ENCODE results near the gene TMC4. TPM values are rescaled to one million over a fixed set of nuclear protein-coding genes. Genes with fewer than 3 reads are reported as not detected.
"Not testable (repeated sequence)": the region's sequence is repeated elsewhere in the genome, so short reads cannot be mapped to it uniquely, and the experiment has no call there.

Gene TMC4
- polyA plus RNA-seq, 1 of the 3 experiments (the other 2 are of a cell fraction): 2.8 TPM

DNA sequence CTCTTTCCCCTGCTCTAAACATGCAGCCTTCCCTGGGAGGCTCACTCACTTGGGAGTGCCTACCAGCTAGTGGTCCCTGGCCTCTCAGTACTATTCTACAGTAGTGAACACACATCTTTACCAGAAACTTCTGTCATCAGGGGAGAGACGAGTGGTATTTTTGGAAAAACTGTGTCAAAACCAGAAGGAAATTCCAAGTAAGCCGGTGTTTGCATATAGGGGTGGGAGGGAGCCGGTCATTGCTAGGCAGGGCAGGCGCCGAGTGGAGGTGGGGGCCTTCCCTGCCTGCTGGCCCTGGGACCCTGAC, 34.7 kb upstream of the TMC4 start:
- Histone ChIP-seq H3K9me3 (no peaks in the 10 kb centered on the region), H3K4me3 (ENCODE audit: low read depth in 2 of 2, low read length in 1 of 2) (no peak overlapping the region), H3K27ac (ENCODE audit: low read depth in 2 of 2, low read length in 1 of 2) (no peak overlapping the region), H3K9ac (no peak overlapping the region), H3K4me2 (0 out of 2 replicates have a peak overlapping the region, but pooled peaks have one; percentile 43), H3K79me2 (ENCODE audit: insufficient read depth) (peaks cover 64% of the 10 kb centered on the region), H3K4me1 (ENCODE audit: control insufficient read depth in 1 of 2, insufficient read depth in 2 of 2, low read depth in 1 of 2, low read length in 1 of 2) (peaks cover 41 to 54% of the 10 kb centered on the region in 2 experiments), H4K20me1 (ENCODE audit: insufficient read depth) (peaks cover 89% of the 10 kb centered on the region), H3K9me2 (no peaks in the 10 kb centered on the region), H3F3A (replicated peaks; ENCODE audit: insufficient read depth) (peaks cover 68% of the 10 kb centered on the region), H3K27me3 (ENCODE audit: insufficient read depth) (no peaks in the 10 kb centered on the region), H3K36me3 (replicated peaks in 1 of 2; ENCODE audit: control insufficient read depth in 1 of 2, insufficient read depth in 2 of 2, low read length in 1 of 2) (peaks cover 51 to 58% of the 10 kb centered on the region in 2 experiments), H2AFZ (ENCODE audit: low read depth) (no peak overlapping the region)
- no peak for TF ChIP-seq EP300 (IDR thresholded peaks at IDR 0.05; ENCODE audit: borderline replicate concordance in 1 of 2, low read depth in 1 of 2, low read length in 1 of 2)
- POLR2A ChIA-PET: interaction anchor here (0.9 kb wide), 1 partner anchor 16 kb away, joined by 3 read pairs; the partner anchor contains the start of gene LILRB3
- CTCF ChIA-PET: no interaction called here
- 91% methylated on average over 5 of the region's 5 CpGs for WGBS (ENCODE audit: low lambda C conversion rate)
- no peak for DNase-seq

DNA sequence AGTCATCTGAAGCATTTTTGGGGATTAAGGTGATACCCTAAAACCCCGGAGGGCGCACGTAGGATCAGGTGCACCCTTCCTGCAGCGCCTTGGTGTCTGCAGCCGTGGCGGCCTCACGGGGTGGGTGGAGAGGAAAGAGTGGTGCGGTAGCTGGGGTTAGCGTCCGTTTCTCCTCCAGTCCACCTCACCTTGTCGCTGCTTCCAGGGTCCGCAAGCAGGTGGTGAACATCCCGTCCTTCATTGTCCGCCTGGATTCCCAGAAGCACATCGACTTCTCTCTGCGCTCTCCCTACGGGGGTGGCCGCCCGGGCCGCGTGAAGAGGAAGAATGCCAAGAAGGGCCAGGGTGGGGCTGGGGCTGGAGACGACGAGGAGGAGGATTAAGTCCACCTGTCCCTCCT, 34.2 kb upstream of the TMC4 start:
- H3K79me2 ChIP-seq (ENCODE audit: insufficient read depth): peaks cover 68% of the 10 kb centered on the region
- DNase-seq; H3K9me2 ChIP-seq; CTCF ChIA-PET; H3K4me3 ChIP-seq (ENCODE audit: low read depth in 2 of 2, low read length in 1 of 2); POLR2A ChIA-PET; H3K27ac ChIP-seq (ENCODE audit: low read depth in 2 of 2, low read length in 1 of 2); H3K27me3 ChIP-seq (ENCODE audit: insufficient read depth); H3K9ac ChIP-seq; H3K9me3 ChIP-seq; H2AFZ ChIP-seq (ENCODE audit: low read depth); H3K4me2 ChIP-seq: not testable (repeated sequence)
- peaks cover 55 to 62% of the 10 kb centered on the region in 2 experiments for H3K36me3 ChIP-seq (replicated peaks in 1 of 2; ENCODE audit: control insufficient read depth in 1 of 2, insufficient read depth in 2 of 2, low read length in 1 of 2)
- peaks cover 72% of the 10 kb centered on the region for H3F3A ChIP-seq (replicated peaks; ENCODE audit: insufficient read depth)
- 90% methylated on average over 23 of the region's 23 CpGs for WGBS (ENCODE audit: low lambda C conversion rate)
- peaks cover 45 to 56% of the 10 kb centered on the region in 2 experiments for H3K4me1 ChIP-seq (ENCODE audit: control insufficient read depth in 1 of 2, insufficient read depth in 2 of 2, low read depth in 1 of 2, low read length in 1 of 2)
- peaks cover 94% of the 10 kb centered on the region for H4K20me1 ChIP-seq (ENCODE audit: insufficient read depth)

DNA sequence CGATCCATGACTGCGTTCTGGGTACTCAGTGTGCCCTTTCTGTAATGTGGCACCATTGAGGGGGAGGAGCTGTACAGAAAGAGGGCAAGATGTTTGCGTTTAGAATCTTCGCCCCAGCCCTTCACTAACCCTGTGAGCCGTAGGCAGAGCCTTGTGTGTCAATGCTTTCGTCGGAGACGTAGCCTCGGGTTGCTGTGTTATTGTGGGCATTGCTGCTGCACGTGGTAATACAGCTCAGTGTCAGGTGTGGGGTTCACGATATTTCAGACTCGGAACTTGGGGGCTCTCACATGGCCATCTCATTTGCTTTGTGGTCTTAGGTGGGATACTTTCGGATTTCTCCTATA, 33.8 kb upstream of the TMC4 start:
- no peak overlapping the region for H3K4me3 ChIP-seq (ENCODE audit: low read depth in 2 of 2, low read length in 1 of 2)
- peaks cover 49 to 60% of the 10 kb centered on the region in 2 experiments for H3K4me1 ChIP-seq (ENCODE audit: control insufficient read depth in 1 of 2, insufficient read depth in 2 of 2, low read depth in 1 of 2, low read length in 1 of 2)
- CTCF ChIA-PET: no interaction called here
- no peak overlapping the region; the same call in 1 of the 2 replicates for H3K4me2 ChIP-seq
- no peak for TF ChIP-seq FOXM1 (IDR thresholded peaks at IDR 0.05; ENCODE audit: low read depth)
- no peak for TF ChIP-seq EP300 (IDR thresholded peaks at IDR 0.05; ENCODE audit: borderline replicate concordance in 1 of 2, low read depth in 1 of 2, low read length in 1 of 2)
- TF ChIP-seq JUND (IDR thresholded peaks at IDR 0.05): no peak
- TF ChIP-seq, protein P1, sequence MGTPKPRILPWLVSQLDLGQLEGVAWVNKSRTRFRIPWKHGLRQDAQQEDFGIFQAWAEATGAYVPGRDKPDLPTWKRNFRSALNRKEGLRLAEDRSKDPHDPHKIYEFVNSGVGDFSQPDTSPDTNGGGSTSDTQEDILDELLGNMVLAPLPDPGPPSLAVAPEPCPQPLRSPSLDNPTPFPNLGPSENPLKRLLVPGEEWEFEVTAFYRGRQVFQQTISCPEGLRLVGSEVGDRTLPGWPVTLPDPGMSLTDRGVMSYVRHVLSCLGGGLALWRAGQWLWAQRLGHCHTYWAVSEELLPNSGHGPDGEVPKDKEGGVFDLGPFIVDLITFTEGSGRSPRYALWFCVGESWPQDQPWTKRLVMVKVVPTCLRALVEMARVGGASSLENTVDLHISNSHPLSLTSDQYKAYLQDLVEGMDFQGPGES (IDR thresholded peaks at IDR 0.05; ENCODE audit: low read depth, low read length): no peak
- TF ChIP-seq NFIC (IDR thresholded peaks at IDR 0.05; ENCODE audit: borderline replicate concordance): no peak
- no peak for TF ChIP-seq TAF1 (IDR thresholded peaks at IDR 0.05; ENCODE audit: borderline replicate concordance, low read depth, low read length)
- TF ChIP-seq, protein P2, sequence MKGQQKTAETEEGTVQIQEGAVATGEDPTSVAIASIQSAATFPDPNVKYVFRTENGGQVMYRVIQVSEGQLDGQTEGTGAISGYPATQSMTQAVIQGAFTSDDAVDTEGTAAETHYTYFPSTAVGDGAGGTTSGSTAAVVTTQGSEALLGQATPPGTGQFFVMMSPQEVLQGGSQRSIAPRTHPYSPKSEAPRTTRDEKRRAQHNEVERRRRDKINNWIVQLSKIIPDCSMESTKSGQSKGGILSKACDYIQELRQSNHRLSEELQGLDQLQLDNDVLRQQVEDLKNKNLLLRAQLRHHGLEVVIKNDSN (IDR thresholded peaks at IDR 0.05; ENCODE audit: borderline replicate concordance, low read depth): no peak
- TF ChIP-seq SMC3 (IDR thresholded peaks at IDR 0.05; ENCODE audit: low read depth, low read length): no peak
- no peak for TF ChIP-seq RCOR1 (IDR thresholded peaks at IDR 0.05; ENCODE audit: low read length)
- TF ChIP-seq YY1 (IDR thresholded peaks at IDR 0.05; ENCODE audit: low read depth): no peak
- TF ChIP-seq RXRA (IDR thresholded peaks at IDR 0.05; ENCODE audit: borderline replicate concordance, low read depth): no peak
- TF ChIP-seq GATA2 (CRISPR knock-in tag; IDR thresholded peaks at IDR 0.05): no peak
- no peak for TF ChIP-seq GABPA (IDR thresholded peaks at IDR 0.05; ENCODE audit: low read depth)
- no peak for TF ChIP-seq CHD2 (IDR thresholded peaks at IDR 0.05; ENCODE audit: low read length, partially characterized antibody)
- TF ChIP-seq, protein P3, sequence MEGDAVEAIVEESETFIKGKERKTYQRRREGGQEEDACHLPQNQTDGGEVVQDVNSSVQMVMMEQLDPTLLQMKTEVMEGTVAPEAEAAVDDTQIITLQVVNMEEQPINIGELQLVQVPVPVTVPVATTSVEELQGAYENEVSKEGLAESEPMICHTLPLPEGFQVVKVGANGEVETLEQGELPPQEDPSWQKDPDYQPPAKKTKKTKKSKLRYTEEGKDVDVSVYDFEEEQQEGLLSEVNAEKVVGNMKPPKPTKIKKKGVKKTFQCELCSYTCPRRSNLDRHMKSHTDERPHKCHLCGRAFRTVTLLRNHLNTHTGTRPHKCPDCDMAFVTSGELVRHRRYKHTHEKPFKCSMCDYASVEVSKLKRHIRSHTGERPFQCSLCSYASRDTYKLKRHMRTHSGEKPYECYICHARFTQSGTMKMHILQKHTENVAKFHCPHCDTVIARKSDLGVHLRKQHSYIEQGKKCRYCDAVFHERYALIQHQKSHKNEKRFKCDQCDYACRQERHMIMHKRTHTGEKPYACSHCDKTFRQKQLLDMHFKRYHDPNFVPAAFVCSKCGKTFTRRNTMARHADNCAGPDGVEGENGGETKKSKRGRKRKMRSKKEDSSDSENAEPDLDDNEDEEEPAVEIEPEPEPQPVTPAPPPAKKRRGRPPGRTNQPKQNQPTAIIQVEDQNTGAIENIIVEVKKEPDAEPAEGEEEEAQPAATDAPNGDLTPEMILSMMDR (IDR thresholded peaks at IDR 0.05): no peak
- no peak for TF ChIP-seq FOSL2 (IDR thresholded peaks at IDR 0.05; ENCODE audit: borderline replicate concordance, low read depth)
- TF ChIP-seq EZH2phosphoT487 (IDR thresholded peaks at IDR 0.05; ENCODE audit: borderline replicate concordance, low read depth): no peak
- TF ChIP-seq NRF1 (IDR thresholded peaks at IDR 0.05; ENCODE audit: low read depth, low read length): no peak
- H3K79me2 ChIP-seq (ENCODE audit: insufficient read depth): peaks cover 72% of the 10 kb centered on the region
- H2AFZ ChIP-seq (ENCODE audit: low read depth): no peak overlapping the region
- H3K36me3 ChIP-seq (replicated peaks in 1 of 2; ENCODE audit: control insufficient read depth in 1 of 2, insufficient read depth in 2 of 2, low read length in 1 of 2): peaks cover 59 to 66% of the 10 kb centered on the region in 2 experiments
- H3F3A ChIP-seq (replicated peaks; ENCODE audit: insufficient read depth): peaks cover 76% of the 10 kb centered on the region
- H4K20me1 ChIP-seq (ENCODE audit: insufficient read depth): peaks cover 98% of the 10 kb centered on the region
- DNase-seq: no peak
- H3K9me2 ChIP-seq: no peaks in the 10 kb centered on the region
- no peaks in the 10 kb centered on the region for H3K27me3 ChIP-seq (ENCODE audit: insufficient read depth)
- H3K27ac ChIP-seq (ENCODE audit: low read depth in 2 of 2, low read length in 1 of 2): no peak overlapping the region
- POLR2A ChIA-PET: no interaction called here
- 88% methylated on average over 13 of the region's 13 CpGs for WGBS (ENCODE audit: low lambda C conversion rate)
- H3K9me3 ChIP-seq: no peaks in the 10 kb centered on the region
- H3K9ac ChIP-seq: no peak overlapping the region

Data from SK-N-SH (cell line).